SU-DHL-6 (cell line): Measurements from ENCODE around the gene USP17L26.
"Not testable (repeated sequence)": the region's sequence is repeated elsewhere in the genome, so short reads cannot be mapped to it uniquely, and the experiment has no call there.

ENCODE experiments used
- H2AFZ ChIP-seq: fragments of 200-600 bp; sonication (generic); 2 replicates; pipeline ENCODE4 v1.6.1; 2014; ENCODE audit warnings: low read depth, mild to moderate bottlenecking, moderate library complexity, mixed read lengths, antibody characterized with exemption, low read length; ENCODE audit not compliant: severe bottlenecking
- H3F3A ChIP-seq: fragments of 200-600 bp; shearing (Covaris generic); 2 replicates; pipeline ENCODE4 v1.6.0; 2016; ENCODE audit warnings: antibody characterized with exemption, mild to moderate bottlenecking; ENCODE audit not compliant: insufficient read depth
- H3K27ac ChIP-seq: fragments of 200-600 bp; sonication (generic); 2 replicates; pipeline ENCODE4 v1.5.1; 2016; ENCODE audit warnings: low read depth, mild to moderate bottlenecking, low read length, moderate library complexity, mixed read lengths
- H3K27me3 ChIP-seq: fragments of 200-600 bp; sonication (generic), shearing (Covaris generic); 2 replicates; pipeline ENCODE4 v1.6.0; 2014; ENCODE audit warnings: mild to moderate bottlenecking, low read length
- H3K36me3 ChIP-seq: fragments of 200-600 bp; sonication (generic); 2 replicates; pipeline ENCODE4 v1.6.1; 2014; ENCODE audit warnings: mild to moderate bottlenecking, low read length, mixed read lengths
- H3K4me2 ChIP-seq: fragments of 300-600, 200-600 bp; shearing (Covaris generic), sonication (generic); 2 replicates; pipeline ENCODE4 v1.6.0; 2014; ENCODE audit warnings: low read length, low read depth, mild to moderate bottlenecking; ENCODE audit not compliant: poor library complexity, severe bottlenecking
- H3K4me3 ChIP-seq: fragments of 200-600 bp; sonication (generic); 2 replicates; pipeline ENCODE4 v1.5.1; 2014; ENCODE audit warnings: antibody characterized with exemption, low read length, mild to moderate bottlenecking, mixed read lengths; ENCODE audit not compliant: insufficient read depth, poor library complexity, severe bottlenecking
- H3K79me2 ChIP-seq: fragments of 200-600 bp; sonication (generic); 2 replicates; pipeline ENCODE4 v1.6.1; 2014; ENCODE audit warnings: mild to moderate bottlenecking, low read length, moderate library complexity; ENCODE audit not compliant: insufficient read depth
- H3K9ac ChIP-seq: fragments of 200-600 bp; sonication (generic); 2 replicates; pipeline ENCODE4 v1.7.0; 2014; ENCODE audit warnings: mild to moderate bottlenecking, low read length
- H3K9me2 ChIP-seq: fragments of 200-600 bp; sonication (generic); replicated peaks from 2 replicates; pipeline ENCODE4 v1.6.1; 2014; ENCODE audit warnings: low read length; ENCODE audit not compliant: insufficient read depth
- H3K9me3 ChIP-seq: fragments of 200-600 bp; sonication (generic); 2 replicates; pipeline ENCODE4 v1.6.1; 2014; ENCODE audit warnings: low read length, mixed read lengths; ENCODE audit not compliant: insufficient read depth
- H4K20me1 ChIP-seq: fragments of 200-600 bp; sonication (generic); 2 replicates; pipeline ENCODE4 v1.6.1; 2014; ENCODE audit warnings: low read depth, mild to moderate bottlenecking, antibody characterized with exemption, low read length, moderate library complexity, mixed read lengths
- EZH2phosphoT487 ChIP-seq: fragments of 200-600 bp; sonication (generic), shearing (Covaris generic); conservative IDR thresholded peaks from 2 replicates; pipeline ENCODE4 v1.6.1; 2018; ENCODE audit warnings: mild to moderate bottlenecking, antibody characterized with exemption, low read length, moderate library complexity, mixed read lengths
- TF ChIP-seq, protein P1 (sequence below): fragments of 200-600 bp; sonication (generic); IDR thresholded peaks from one replicate; pipeline ENCODE4 v1.5.1; 2017; ENCODE audit warnings: antibody characterized with exemption, mild to moderate bottlenecking, low read length, moderate library complexity; ENCODE audit not compliant: insufficient read depth, poor library complexity, severe bottlenecking

The USP17L26 gene

DNA sequence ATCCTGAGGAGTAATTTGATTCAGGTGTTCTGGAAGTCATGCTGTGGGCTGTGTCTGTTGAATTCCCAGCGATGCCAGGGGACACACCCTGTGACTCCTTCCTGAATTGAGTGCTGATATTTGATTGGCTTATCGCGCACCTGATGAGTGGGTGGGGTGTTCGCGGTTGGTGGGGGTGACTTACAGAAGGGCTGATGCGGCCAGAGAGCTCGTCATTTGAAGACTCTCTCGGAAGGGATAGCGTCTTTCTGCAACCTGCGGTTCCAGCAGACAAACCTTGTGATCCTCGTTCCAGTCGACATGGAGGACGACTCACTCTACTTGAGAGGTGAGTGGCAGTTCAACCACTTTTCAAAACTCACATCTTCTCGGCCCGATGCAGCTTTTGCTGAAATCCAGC, 18.9 kb downstream of the USP17L26 start, which contains the start of gene USP17L29:
TSS of gene USP17L29 (plus strand) at position 301 of the 400 bp plus-strand sequence. CDS start at position 301, 0 bp downstream.
- not testable (repeated sequence) for H3K4me3 ChIP-seq, H3K9me3 ChIP-seq, H3K79me2 ChIP-seq, H3K27me3 ChIP-seq, H3K27ac ChIP-seq, H3K9ac ChIP-seq, H3K36me3 ChIP-seq, H3F3A ChIP-seq, H2AFZ ChIP-seq, H3K9me2 ChIP-seq, H4K20me1 ChIP-seq, H3K4me2 ChIP-seq

- H4K20me1 ChIP-seq, H3K9me2 ChIP-seq, H3F3A ChIP-seq, H3K4me3 ChIP-seq, H3K36me3 ChIP-seq, H2AFZ ChIP-seq, H3K9me3 ChIP-seq, H3K4me2 ChIP-seq, H3K9ac ChIP-seq, H3K27me3 ChIP-seq, H3K27ac ChIP-seq, H3K79me2 ChIP-seq: not testable (repeated sequence)
These were observed 28.4 kb downstream of the USP17L26 start, which contains the start of gene USP17L30 for GRCh38 chr4:9362829-9363228. USP17L30 (plus strand) TSS chr4:9363129; CDS start chr4:9363129, 0 bp downstream.

DNA sequence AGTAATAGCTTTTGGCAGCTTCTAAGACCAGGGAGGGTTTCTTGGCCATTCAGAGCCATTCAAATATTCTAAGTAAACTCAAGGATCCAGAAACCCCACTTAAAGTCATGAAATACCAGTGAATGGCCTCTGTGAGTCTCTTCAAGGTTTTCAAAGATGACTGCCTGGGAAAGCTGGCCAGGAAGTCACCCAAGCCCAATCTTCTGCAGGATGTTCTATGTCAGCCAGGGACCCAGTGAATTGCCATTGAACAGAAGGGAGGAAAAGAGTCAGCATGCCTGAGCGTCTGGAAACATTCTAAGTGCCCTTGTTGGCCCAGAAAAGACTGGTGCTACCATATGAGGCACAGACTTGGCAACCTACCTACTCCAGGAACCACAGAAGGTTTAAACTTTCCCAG, 45.4 kb downstream of the USP17L26 start:
- H2AFZ ChIP-seq, H3K9ac ChIP-seq, H3K36me3 ChIP-seq, H3K9me3 ChIP-seq, H3K79me2 ChIP-seq, H3K4me2 ChIP-seq, H3K4me3 ChIP-seq, H4K20me1 ChIP-seq, H3K27ac ChIP-seq, H3K27me3 ChIP-seq, H3F3A ChIP-seq, H3K9me2 ChIP-seq: not testable (repeated sequence)

DNA sequence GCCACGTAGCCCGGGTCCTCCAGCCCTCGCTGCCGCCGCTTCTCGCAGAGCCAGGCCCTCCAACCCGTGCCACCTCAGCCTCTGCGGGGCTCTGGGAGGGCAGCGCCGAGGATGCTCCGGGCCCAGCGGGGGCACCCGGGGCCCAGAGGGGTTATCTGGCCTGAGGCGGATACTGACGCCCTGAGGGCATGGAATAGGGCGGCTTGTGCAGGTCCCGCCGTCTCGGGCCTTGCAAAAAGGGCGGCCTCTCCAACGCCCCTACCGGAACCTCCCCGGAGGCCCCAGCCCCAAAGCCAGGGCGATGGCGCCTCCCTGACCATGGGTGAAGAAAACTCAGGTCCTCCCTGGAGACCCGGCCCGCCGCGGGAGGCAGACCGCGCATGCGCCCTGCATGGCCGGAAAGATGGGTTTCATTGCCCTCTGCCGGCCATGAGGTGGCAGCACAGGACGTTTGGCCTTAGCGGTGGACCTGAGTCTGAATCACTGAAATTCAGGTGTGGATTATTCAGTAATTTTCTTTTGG, 46.6 kb downstream of the USP17L26 start:
- not testable (repeated sequence) for H3K79me2 ChIP-seq, H3K9ac ChIP-seq, H4K20me1 ChIP-seq, H3F3A ChIP-seq, H3K9me3 ChIP-seq, H3K36me3 ChIP-seq, H2AFZ ChIP-seq, H3K27me3 ChIP-seq, H3K4me2 ChIP-seq, H3K4me3 ChIP-seq, H3K9me2 ChIP-seq, H3K27ac ChIP-seq

- Histone ChIP-seq H3K27ac (no peak overlapping the region), H3F3A (no peaks in the 10 kb centered on the region), H3K9me2 (no peaks in the 10 kb centered on the region), H3K27me3 (no peaks in the 10 kb centered on the region), H3K9ac (no peak overlapping the region), H3K9me3 (no peaks in the 10 kb centered on the region), H3K79me2 (no peaks in the 10 kb centered on the region), H4K20me1 (no peaks in the 10 kb centered on the region), H3K4me3 (no peak overlapping the region), H3K36me3 (no peaks in the 10 kb centered on the region), H2AFZ (no peak overlapping the region), H3K4me2 (no peak overlapping the region)
- no peak for TF ChIP-seq EZH2phosphoT487
- TF ChIP-seq, protein P1, sequence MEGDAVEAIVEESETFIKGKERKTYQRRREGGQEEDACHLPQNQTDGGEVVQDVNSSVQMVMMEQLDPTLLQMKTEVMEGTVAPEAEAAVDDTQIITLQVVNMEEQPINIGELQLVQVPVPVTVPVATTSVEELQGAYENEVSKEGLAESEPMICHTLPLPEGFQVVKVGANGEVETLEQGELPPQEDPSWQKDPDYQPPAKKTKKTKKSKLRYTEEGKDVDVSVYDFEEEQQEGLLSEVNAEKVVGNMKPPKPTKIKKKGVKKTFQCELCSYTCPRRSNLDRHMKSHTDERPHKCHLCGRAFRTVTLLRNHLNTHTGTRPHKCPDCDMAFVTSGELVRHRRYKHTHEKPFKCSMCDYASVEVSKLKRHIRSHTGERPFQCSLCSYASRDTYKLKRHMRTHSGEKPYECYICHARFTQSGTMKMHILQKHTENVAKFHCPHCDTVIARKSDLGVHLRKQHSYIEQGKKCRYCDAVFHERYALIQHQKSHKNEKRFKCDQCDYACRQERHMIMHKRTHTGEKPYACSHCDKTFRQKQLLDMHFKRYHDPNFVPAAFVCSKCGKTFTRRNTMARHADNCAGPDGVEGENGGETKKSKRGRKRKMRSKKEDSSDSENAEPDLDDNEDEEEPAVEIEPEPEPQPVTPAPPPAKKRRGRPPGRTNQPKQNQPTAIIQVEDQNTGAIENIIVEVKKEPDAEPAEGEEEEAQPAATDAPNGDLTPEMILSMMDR = no peak
These were observed 49.7 kb downstream of the USP17L26 start for GRCh38 chr4:9384126-9384525.
